ENCODE measurements around the gene PLEKHG4.

GRCh38 chr16:67282447-67282805, 3.1 kb downstream of the PLEKHG4 start:
- TF ChIP-seq CTCF (IDR thresholded peaks at IDR 0.05) (no peak), POLR2A (IDR thresholded peaks at IDR 0.05) (no peak)
